ENCODE measurements around the gene FSCN2. TPM values are rescaled to one million over a fixed set of nuclear protein-coding genes. Genes with fewer than 3 reads are reported as not detected.

The FSCN2 gene
- total and polyA plus RNA-seq, 7 donors, result 0.08 to 0.71 (median 0.11) TPM; not detected in 1

DNA sequence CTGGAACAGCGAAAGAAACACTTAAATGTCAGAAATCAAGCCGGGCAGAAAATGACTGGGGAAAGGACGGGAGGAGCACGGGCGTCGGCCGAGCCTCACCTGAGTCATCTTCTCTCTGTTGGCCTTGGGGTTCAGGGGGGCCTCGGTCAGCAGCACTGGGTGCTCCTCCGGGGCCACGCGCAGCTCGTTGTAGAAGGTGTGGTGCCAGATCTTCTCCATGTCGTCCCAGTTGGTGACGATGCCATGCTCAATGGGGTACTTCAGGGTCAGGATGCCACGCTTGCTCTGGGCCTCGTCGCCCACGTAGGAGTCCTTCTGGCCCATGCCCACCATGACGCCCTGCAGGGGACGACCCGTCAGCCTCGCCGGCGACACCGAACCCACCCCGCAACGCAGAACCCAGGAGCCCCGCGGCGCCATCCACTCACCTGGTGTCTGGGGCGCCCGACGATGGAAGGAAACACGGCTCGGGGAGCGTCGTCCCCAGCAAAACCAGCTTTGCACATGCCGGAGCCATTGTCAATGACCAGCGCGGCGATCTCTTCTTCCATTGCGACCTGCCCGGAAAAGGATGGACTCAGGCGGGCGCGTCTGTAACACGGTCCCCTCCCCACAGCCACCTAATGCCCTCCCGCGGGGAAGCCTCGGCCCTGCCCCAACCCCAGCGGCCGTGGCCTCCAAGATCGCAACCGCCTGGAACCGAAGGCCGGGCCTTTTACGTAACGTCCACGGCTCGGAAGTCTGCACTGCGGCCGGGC lies 16.2 kb upstream of the FSCN2 start:
- WGBS, 3 donors, result 0 to 1% (median 0%) methylated on average over 55 to 62 of the region's 62 CpGs
- Histone ChIP-seq H3K4me3 (peak overlapping the region; percentile 86), H3K9me3 (no peaks in the 10 kb centered on the region), H3K27me3 (ENCODE audit: insufficient read depth in 3 of 3, low read length in 2 of 3) (no peaks in the 10 kb centered on the region), H3K27ac (peak overlapping the region; percentile 100), H3K4me1 (peaks cover 19% of the 10 kb centered on the region), H3K36me3 (ENCODE audit: insufficient read depth in 1 of 2, low read depth in 1 of 2) (peaks cover 11 to 34% of the 10 kb centered on the region in 2 donors)
- no peak for TF ChIP-seq CTCF (IDR thresholded peaks at IDR 0.05)
- DNase-seq (peak in 1 of 2 donors; percentile 75), ATAC-seq (peak in 2 of 4 donors; percentile 5 to 6)
- intact Hi-C loops (cut with DNase I), result loop anchor here (2.0 kb wide), 3 partner anchors 113 to 119 kb away; partner anchors contain the start of gene BAHCC1 (in 1 of the 2)

DNA sequence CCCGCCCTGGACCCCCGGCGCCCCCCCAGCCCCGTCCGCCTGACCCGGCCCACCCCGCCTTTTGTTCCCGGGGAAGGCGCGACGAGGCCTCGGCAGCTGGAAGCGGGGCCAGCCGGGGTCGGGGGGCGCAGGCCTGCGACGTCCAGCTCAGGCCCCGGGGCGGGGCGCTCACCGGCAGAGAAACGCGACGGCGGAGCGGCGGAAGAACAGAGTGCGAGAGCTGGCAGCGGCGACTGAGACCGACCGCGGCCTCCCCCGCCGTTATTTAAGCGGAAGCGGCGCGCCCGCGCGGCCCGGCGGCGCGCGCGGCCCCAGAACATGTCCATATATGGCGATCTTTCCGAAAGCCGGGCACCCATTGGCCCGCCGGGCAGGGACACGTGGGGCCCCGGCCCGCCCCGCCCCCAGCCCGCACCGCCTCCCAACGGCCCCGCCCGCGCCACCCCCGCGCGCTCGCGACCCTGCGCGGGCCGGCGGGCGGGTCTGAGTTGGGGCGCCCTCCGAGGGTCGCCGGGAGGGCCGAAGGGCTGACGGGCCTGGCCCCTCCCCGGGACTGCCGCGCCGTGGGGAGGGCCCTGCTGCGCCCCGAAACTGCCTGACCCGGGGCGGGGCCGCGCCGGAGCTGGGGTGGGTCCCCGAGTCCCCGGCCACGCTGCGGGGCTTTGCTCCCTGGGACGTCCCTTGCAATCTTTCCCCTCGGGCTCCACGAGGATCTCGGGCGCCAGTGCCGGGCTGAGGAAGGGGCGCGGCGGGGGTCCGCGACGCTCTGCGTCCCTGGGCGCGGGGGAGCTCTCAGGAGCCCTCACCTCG lies 15.4 kb upstream of the FSCN2 start, which contains the start of gene ACTG1:
TSS of gene ACTG1 (minus strand) at position 238 of the 810 bp plus-strand sequence. CDS start 445 bp downstream, outside the sequence.
- peak; percentile 93 to 97 for DNase-seq
- peak within 1 kb of the TSS; percentile 86 for H3K4me3 ChIP-seq
- peak within 1 kb of the TSS; percentile 100 for H3K27ac ChIP-seq
- intact Hi-C loops (cut with DNase I), result loop anchor here (2.0 kb wide), 2 partner anchors 118 to 120 kb away; partner anchors contain the start of gene BAHCC1 (in 1 of the 2)
- peaks cover 23% of the 10 kb centered on the region for H3K4me1 ChIP-seq
- ATAC-seq, result peak; percentile 63 to 73 (median 70)
- no peaks in the 10 kb centered on the region for H3K9me3 ChIP-seq
- TF ChIP-seq CTCF (IDR thresholded peaks at IDR 0.05), result no peak
- H3K36me3 ChIP-seq (ENCODE audit: insufficient read depth in 1 of 2, low read depth in 1 of 2), result peaks cover 11 to 34% of the 10 kb centered on the region in 2 donors
- 0 to 1% (median 0%) methylated on average over 34 to 111 of the region's 111 CpGs for WGBS, 3 donors
- H3K27me3 ChIP-seq (ENCODE audit: insufficient read depth in 3 of 3, low read length in 2 of 3), result no peaks in the 10 kb centered on the region

DNA sequence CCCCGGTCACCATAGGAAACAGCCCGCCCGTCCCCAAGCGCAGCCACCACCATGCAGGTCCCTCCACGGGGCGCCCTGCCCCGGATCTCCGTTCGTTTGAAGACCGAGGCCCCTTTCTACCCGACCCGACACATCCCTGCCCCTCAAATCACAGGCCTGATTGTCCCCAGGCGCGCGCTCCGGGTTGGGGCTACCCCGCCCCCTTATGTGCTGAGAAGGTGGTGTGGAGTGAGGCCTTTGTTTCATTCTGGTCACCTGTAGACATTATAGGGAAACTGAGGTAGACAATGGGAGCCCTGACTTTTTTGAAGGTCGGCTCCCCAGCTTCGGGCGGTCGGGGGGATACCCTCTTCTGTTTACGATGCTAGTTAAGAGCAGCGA lies 14.8 kb upstream of the FSCN2 start:
- WGBS, 3 donors, result 0 to 1% (median 0%) methylated on average over 22 to 23 of the region's 23 CpGs
- Histone ChIP-seq H3K27me3 (ENCODE audit: insufficient read depth in 3 of 3, low read length in 2 of 3) (no peaks in the 10 kb centered on the region), H3K4me1 (peaks cover 29% of the 10 kb centered on the region), H3K36me3 (ENCODE audit: insufficient read depth in 1 of 2, low read depth in 1 of 2) (peaks cover 11 to 34% of the 10 kb centered on the region in 2 donors), H3K4me3 (peak overlapping the region; percentile 86), H3K9me3 (no peaks in the 10 kb centered on the region), H3K27ac (peak overlapping the region; percentile 100)
- no peak for TF ChIP-seq CTCF (IDR thresholded peaks at IDR 0.05)
- DNase-seq (peak; percentile 70 to 84), ATAC-seq (peak; percentile 22 to 38 (median 28))
- intact Hi-C loops (cut with DNase I), result loop anchor here (2.0 kb wide), 2 partner anchors 119 to 121 kb away; partner anchors contain the start of gene BAHCC1 (in 1 of the 2)

DNA sequence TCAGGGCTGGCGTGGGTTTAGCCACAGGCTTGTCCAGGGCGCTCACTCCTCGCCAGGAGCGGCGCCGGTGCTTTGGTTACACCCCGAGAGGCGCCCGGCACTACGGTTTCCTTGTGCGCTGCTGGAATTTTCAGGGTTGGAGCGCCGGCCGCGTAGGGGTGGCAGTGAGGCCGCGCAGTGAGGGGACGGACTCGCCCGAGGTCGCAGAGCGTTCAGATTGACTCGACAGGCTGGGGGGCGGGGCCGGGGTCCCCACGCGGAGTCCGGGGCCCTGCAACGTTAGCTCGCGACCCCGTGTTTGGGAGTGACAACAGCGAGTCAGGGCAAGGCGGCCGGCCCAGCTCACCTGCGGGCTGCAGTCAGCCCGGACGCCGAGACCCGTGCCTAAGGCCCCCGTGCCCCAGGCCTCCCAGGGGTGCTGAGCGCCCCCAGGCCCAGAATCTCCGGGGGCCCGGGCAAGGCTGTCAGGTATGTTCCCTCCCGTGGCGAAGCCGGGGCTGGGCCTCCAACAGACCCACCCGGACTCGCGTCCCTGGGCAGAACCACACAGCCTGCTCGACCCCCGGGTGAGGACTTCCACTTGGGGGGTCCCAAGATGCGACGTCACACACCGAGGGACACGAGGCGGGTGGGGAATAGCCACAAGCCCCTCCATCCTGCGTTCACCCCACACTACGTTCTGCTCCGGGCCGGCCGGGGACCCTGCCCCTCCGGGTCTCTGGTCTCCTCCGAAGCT lies 14.3 kb upstream of the FSCN2 start:
- DNase-seq, result peak; percentile 74 to 88

More for the DNA sequence above, 14.3 kb upstream of the FSCN2 start:
- peaks cover 11 to 33% of the 10 kb centered on the region in 2 donors for H3K36me3 ChIP-seq (ENCODE audit: insufficient read depth in 1 of 2, low read depth in 1 of 2)
- peaks cover 0 to 2% (median 1%) of the 10 kb centered on the region in 3 donors for H3K27me3 ChIP-seq (ENCODE audit: insufficient read depth in 3 of 3, low read length in 2 of 3)
- intact Hi-C loops (cut with DNase I), result loop anchor here (2.0 kb wide), 2 partner anchors 119 to 121 kb away; partner anchors contain the start of gene BAHCC1 (in 1 of the 2)
- peaks cover 34% of the 10 kb centered on the region for H3K4me1 ChIP-seq
- 1% methylated on average over 49 to 64 of the region's 64 CpGs for WGBS, 3 donors
- TF ChIP-seq CTCF (IDR thresholded peaks at IDR 0.05), result no peak
- H3K4me3 ChIP-seq, result peak overlapping the region; percentile 86
- H3K27ac ChIP-seq, result peak overlapping the region; percentile 100
- H3K9me3 ChIP-seq, result no peaks in the 10 kb centered on the region
- peak; percentile 23 to 60 (median 35) for ATAC-seq
